Left hindlimb (tissue), 1 donor: ENCODE data around the gene ARHGAP26.

ENCODE experiments used
- DNase-seq: peaks from one replicate; pipeline ENCODE4 v3.0.0-alpha.2; 2018

The ARHGAP26 gene

DNA sequence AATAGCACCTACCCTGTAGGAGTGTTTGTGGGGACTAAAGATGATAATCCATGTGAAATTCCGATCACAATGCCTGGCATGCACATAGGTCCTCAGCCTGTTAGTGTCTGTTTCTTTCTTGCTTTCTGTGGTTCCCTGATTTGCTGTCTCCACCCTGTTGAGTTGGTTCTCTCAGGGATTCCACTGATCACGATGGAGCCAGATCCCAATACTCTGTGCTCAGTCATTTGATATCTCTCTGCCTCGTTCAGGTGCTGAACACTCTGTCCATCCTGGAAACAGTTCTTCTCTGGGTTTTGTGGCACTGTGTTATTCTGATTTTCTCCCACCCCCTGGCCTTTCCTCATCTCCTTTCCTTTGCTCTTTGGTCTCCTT lies 60.8 kb downstream of the ARHGAP26 start:
- DNase-seq, result no peak

DNA sequence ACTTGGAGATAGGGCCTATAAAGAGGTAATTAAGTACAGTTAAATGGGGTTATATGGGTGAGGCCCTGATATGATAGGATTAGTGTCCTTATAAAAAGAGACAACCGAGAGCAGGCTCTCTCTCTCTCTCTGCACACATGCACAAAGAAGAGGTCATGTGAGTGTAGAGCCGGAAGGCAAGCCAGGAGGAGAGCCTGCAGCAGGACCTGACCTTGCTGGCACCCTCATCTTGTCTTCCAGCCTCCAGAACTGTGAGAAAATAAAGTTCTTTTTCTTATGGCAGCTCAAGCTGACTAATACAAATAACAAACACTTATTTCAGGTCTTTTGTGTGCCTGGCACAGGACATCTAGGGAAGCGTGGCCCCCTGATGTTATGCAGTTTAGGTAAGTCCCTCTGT lies 62.1 kb downstream of the ARHGAP26 start:
- DNase-seq, result no peak

DNA sequence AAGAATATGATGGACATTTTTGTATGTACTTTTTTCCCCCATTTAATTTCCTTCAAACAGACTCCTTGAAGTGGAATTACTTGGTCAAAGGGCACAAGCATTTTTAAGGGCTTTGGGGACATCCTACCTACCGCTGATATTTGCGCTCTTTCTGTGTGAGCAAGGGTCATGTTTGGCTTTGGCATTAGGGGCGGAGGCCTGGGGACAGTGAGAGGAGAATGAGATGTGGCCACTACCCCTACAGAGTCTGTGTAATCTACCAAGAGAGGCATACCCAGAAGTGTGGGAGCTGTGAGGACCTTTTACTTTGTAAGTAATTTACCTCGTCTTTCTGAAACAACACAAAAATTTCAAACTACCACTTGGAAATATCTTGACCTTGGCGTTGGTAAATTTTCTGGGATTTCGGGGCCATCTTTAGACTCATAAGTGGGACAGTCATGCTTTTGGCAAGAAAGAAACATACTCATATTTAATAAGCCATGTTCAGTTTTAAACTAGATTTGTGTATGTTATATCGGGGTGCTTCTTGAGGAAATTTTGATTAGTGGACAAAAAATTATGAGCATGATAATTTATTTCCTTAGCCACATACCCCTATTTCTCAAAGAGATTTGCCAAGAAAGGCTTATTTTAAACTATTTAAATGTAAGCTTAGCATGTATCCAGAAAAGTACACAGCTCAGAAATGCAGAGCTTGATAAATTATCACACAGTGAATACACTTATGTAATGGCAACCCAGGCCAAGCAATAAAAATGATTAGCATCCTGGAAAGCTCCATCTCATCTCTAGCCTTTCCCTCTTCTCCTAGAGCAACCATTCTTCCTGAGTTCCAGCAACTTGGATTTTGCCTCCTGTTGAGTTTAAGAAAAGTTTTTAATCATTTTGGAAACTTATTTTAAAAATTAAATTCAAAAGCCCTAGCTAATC lies 63.6 kb downstream of the ARHGAP26 start:
- no peak for DNase-seq

DNA sequence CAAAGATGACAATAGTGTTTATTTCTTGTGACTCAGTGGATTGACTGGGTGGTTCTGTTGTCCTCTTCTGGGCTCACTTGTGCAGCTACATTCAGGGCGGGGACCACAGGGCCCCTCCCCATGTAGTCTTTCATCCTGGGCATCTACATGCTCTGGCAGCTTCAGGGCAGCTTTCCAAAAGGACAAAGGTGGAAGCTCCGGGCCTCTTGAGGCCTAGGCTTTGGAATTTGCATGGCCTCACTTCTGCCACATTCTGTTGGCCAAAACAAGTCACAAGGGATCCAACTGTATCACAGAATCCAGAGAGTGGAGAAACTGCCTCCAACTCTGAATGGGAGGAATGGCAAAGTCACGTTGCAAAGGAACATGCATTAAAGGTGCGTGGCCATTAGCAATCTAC lies 64.3 kb downstream of the ARHGAP26 start:
- DNase-seq, result no peak

DNA sequence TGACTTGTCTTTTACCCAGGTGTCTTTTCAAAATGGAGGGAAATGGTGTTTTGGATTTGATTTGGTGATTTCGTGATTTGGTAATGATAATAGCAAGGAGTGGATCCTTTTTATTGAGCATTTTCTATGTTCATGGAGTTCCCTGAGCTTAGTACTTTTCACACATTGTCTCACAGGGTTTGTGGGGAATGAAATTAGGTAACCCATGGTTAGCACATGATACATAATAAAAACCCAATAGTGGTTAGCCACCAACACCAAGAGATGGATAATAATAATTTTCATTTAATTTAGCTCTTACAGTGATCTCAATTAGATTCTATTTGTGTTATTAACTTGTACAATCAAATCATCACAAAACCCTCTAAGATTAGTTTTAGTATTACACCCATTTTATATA lies 65.4 kb downstream of the ARHGAP26 start:
- DNase-seq, result no peak

DNA sequence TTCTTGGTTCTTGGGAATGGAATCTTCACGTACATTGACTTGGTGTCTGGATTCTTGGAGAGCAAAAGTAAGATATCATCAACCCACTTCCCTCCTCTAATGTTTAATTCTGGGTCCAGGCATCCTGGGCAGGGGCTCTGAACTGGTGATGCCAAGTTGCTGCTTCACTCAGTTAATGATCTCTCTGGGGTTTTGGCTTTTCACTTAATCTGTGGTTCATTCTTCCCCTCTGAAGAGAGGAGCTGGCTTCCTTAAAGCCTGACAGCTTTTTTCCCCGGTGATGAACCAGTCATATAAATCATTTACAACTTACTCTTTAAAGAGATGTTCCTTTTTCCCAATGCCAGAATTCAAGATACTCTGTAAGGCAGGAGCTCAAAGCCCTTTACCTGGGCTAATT lies 65.9 kb downstream of the ARHGAP26 start:
- no peak for DNase-seq

DNA sequence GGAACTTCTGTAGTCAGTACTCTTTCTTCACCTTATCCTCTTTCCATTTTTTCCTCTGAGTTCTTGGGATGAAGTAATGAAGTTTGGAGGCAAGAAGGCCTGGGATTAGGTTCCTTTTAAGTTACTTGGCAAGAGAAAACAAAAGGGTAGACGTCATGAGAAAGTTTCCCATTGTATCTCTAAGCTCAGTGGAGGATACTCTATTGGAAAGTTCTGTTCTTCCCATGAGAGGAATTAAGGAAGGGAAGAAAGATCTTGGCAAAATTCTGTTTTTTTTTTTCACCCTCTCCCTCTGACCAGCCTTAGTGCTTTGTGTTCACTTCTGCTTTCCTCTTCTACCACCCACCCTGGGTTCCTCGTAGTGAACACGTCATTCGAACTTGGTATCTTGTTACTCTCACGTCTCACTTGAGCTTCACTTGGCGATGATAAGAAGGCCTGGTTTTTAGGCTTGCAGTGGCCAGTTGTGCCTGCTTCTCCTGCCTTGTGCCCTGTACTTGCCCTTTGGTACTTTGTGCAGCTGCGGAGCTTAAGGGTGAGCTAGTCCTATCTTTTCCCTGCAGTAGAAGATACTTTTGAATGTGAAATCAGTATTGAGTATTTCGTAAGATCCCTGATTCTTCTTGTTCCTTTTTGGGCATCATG lies 67.0 kb downstream of the ARHGAP26 start:
- DNase-seq, result no peak

DNA sequence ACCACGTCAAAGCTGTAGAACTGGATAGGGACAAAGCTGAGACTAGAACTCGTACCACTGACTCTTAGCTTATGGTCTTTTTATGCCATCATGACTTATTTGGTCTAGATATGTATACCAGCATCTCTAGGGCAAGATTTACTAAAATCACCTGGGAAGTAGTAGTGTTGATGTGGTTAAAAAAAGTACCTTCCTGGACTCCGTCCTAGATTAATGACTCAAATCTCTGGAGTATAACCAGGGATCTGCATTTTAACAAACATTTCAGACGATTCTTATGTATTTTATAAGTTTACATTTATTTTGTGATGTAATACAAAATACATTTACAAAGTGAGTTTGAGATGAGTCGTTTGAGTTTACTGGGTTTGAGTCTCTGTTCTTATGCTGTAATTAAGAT lies 68.7 kb downstream of the ARHGAP26 start:
- DNase-seq, result no peak

DNA sequence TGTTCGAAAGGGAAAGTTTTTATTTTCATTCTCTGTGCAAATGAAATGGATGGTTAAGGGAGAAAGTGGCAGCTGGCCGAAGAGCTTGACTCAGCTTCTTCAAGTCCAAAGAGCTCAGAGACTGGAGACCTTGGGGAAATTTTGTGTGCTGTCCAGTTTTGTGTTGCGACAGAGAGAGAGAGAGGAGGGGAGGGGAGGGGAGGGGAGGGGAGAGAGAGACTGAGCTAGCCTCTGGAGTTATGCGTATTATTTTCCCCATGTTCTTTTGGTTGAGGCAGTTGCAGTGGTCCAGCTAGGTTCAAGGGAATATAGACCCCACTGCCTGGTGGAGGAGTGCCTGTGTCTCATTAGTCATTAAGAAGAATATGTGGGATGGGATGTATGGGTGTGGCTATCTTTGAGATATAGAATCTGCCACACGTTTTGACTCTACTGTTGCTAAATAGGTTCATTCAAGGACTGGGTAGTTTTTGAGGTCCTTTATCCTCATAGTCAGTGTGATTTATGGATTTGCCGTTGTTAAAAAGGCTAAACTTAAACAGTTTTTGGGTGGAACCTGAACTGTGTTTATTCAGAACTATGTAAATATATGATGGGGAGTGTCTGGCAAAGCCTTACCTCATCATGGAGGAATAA lies 69.7 kb downstream of the ARHGAP26 start:
- no peak for DNase-seq

DNA sequence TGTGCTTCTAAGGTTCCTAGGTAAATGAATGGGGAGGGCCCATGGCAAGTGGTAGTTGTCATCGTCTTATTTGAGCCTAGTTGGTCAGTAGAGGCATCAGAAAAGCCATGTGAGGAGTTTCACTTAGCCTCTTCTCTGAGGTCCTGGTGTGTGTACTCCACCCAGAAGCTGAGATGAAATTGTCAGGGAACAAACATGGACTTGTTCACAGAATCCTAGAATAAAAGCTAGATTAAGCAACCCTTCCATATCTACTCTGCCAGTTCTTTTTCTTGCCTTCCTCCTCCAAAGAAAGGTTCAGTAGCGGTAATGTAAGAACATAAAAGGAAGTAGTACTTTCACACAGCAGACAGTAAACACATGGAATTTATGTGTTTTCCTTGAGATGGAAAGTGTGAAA lies 70.4 kb downstream of the ARHGAP26 start:
- DNase-seq, result no peak

DNA sequence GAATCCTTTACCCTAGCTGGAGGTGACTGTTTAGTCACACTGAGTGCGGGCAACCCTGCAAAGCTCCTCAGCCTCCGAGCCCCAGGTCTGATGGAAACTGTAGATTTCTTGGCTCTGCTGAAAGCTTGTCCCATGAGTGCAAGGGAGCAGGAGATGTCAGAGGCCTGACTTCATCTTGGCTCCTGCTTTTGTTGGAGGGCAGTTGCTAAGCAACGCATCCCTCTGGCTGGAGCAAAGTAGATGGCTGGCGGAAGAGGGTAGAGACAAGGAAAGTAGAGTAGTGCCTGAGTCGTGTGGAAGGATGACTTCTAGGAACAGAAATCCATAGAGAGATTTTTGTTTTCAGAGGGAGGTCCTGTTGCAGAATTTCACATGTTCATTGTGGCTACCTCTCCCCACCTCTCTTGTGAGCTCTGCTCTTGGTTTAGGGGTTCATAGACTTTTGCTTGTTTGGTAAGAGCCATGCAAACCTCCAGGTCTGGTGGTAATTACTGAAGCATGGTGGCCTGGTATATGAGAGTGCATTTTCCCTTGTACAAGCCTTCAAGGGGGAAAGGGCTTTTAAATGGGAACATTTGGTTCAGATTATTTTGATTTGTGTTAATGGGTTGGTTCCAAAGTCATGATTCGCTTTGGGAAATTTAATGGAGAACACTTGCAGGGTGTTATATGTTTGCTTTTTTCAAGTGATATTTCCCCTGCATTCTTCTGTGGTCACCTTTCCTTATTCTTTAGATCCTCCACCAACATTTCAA lies 71.5 kb downstream of the ARHGAP26 start:
- peak; percentile 83 for DNase-seq

DNA sequence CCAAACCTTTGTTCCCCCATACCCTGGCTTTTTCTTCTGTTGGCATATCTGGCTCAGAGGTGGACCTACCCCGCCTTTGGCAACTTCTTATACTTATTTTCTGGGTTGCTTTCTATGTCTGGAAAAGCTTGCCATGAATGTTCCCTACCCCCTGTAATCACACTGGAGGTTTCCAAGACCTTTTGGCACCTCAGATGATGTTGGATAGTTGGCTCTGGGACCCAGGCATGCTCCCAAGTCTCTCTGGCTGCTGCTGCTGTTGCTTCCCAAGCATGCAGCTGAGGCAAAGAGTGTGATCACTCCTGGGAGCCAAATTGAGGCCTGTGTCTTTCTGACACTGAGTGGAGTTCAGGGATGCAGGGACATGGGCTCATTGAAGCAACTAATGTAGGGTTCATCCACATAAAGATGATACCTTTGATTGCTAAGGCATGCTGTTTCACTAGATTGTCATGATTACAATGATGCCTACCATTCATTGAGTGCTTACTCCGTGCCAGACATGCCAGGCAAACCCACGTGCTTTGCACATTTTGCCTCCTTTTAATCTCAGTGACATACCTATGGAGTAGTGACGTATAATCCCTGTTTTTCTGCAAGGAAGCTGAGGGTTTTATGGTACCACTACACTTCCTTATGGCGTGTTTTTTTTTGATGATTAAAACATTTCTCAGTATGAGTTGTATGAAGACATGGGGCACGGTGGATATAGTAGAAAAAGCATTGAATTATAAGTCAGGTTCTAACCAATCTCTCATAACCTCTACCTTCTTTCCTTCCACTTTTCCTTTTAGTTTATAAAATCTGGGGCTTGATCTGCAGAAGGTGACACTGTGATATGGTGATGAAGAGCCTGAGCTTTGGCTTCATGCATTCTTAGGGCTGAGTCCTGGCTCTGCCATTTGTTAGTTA lies 73.1 kb downstream of the ARHGAP26 start:
- DNase-seq, result no peak

DNA sequence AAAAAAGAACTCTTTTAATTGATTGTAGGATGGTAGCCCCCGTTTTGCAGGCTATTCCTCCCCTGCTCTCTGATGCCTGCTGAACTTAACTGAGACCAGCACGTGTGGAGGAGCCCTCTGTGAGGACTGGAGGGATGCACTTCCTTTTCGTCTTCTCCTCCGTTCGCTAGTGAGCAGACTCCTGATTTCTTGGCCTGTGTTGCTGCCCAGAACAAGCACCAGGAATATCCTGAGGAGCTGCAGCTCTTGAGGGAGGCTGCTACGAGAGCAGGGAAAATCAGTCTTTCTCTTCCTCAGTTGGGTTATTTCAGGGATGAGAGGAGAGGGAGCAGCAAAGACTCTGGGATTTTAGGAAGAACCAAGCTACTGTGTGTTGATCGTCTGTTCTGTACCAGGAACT lies 74.7 kb downstream of the ARHGAP26 start:
- DNase-seq, result no peak

DNA sequence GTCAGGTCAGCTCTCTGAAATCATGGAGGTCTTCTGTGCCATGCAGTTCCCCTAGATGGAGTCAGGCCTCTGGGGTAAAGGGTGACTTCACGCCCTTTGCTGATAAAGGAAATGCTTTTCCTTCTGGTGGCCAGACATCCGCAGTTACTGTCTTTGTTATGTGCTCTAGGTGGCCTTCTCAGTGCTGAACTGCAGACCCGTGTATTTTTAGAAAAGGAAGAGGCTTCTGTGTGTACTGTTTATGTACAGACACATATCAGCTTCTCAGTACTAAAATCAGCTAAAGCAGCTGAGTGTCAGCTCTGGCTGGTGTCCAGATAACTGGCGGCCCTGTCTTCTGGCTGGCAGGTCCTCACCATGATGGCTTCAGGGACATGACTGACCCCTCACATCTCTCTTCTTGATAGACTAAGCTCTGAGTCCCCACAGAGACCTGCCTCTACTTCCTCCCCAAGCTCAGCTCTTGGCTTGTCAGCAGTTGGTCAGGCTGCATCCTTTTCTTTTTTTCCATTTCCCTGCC lies 75.3 kb downstream of the ARHGAP26 start:
- no peak for DNase-seq

DNA sequence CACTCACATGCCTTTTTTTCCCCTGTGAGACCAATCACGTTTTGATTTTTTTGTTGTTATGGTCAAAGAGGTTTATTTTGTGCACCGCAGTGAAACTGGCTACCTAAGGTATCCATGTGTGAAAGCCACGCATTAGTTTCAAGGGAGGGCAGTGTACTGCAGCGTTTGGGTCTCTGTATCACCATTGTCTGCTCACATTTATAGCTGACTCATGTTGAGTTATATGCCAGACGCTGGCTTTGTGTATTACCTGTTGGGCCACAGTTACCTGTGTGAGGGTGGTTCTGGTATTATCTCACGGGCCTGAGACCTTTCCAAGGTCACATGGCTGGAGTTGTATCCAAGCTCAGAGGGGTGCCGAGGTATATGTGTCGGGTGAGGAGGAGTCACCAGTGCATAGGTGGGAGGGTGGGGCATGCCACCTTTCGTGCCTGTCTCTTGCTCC lies 75.8 kb downstream of the ARHGAP26 start:
- DNase-seq, result no peak

DNA sequence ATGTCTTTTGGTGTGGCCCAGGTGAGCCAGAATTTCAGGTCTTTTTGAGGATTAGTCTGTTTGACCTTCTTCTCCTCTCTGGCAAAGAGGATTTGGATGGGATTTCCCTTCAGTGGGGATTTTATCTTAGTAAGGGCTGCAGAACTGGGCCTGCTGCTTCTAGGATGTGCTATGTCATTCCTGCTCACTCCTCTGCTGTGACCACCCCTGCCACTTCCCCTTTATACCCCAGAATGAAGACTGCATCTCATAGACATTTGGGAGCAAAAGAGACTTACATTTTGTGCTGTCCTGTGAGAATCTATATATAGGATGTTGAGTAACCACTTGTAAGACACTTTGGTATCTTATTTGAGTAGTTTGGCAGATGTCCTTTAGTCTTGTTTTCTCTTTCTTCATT lies 76.2 kb downstream of the ARHGAP26 start:
- no peak for DNase-seq

DNA sequence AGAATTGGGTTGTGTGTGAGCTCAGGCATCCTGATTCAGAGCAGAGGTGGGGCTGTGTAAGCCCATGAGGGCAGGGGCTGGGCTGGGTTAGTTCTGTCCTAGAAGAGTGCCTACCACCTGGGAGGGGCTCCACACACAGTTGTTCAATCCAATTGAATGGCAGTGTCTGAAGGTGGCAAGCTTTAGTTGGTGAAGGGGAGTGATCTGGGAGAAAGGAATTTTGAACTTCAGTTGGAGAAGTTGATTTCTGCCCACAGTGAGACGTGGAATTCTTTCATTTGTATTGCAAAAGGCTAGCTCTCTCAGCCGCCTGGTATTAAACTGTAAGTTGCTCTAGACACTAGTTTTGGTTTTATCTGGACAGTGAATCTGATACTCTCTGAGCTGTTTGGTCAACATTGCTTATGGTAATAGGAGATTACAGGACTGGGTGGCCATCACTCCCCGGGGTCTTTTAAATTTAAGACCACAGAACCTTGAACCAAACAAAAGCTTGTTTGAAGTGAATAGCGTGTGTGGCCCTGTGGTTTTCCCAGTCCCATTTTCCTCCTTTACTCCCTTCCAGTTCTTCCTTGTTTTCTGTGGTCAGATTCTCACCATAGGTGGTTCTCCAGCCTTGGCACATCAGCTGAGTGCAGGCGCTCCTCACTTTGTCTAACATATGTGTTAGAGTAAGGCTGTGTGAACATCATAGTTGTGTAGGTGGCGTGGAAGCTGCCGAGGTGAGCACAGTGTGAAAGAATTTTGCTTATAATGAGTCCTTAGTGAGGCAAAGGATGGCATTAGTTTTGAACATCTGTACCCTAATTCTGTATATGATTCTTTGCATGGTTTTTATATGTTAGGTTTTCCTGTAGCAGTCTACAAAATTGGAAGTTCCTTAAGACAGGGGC lies 78.0 kb downstream of the ARHGAP26 start:
- no peak for DNase-seq

DNA sequence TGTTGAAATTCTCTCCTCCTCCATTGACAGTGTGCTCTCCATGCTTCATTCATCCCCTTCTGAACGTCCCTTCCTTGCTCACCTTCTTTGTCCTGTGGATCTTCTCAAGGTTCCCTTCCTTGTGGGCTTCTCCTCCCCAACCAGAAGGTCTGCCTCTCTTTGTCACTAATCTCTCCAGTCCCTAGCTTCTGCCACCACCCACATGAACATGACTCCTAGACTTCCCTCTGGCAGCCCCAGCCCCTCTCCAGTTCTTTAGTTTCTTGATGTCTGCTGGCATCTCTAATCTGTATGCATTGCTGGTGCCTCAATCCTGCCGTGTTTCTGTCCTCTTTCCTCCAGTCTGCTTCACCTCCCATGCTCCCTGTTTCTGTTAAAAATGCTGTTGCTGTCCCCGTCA lies 79.3 kb downstream of the ARHGAP26 start:
- no peak for DNase-seq

DNA sequence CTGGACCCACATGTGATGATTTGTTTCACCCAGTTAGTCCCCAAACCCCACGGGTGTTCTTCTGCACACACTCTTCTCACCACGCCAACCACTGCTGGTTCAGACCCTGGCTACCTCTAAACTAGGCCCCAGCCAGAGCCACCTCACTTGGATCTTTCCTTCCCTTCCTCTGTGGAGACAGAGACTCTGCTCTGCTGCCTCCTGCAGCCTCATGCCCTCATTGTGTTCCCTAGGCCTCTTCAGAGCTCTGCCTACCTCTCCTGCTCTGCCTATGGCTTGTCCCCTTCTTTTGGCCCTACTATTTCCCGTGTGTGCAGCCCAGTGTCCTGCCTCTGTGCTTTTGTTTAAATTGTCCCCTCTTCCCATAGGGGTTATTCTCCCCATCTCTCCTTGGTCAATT lies 79.7 kb downstream of the ARHGAP26 start:
- no peak for DNase-seq

DNA sequence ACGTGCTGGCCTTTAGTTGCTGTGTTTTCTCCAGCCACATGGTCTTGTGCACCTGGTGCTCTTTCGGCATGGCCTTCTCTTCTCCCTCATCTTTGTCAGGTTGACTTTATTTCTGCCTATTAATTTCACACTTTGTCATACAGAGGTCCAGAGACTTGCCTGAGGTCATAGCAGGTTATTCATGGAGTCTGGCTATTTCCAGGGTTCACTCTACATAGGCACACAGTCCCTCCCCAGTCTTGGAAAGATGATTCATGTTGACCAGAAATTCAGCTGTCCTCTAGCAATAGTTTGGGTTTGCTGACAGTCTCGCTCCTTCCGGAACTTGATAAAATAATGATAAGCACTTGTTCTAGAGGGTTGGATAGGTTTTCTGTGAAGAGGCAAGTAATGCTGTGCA lies 81.6 kb downstream of the ARHGAP26 start:
- DNase-seq, result no peak
